Loucy (cell line): ENCODE measurements around the gene C10orf62.

Experiments
- H2AFZ ChIP-seq: fragments of 200-600 bp; sonication (generic); 2 replicates; pipeline ENCODE4 v1.6.0; 2016; ENCODE audit warnings: antibody characterized with exemption, mild to moderate bottlenecking, low read length, moderate library complexity
- H3F3A ChIP-seq: fragments of 200-600 bp; 2 replicates; pipeline ENCODE4 v1.6.0; 2016; ENCODE audit warnings: antibody characterized with exemption, low read depth, mild to moderate bottlenecking
- H3K27me3 ChIP-seq: fragments of 200-600 bp; sonication (generic); 2 replicates; pipeline ENCODE4 v1.6.1; 2014; ENCODE audit warnings: low read length, mild to moderate bottlenecking; ENCODE audit not compliant: insufficient read depth, poor library complexity, severe bottlenecking
- H3K36me3 ChIP-seq: fragments of 200-600 bp; sonication (generic); 2 replicates; pipeline ENCODE4 v1.6.1; 2016; ENCODE audit warnings: low read length; ENCODE audit not compliant: insufficient read depth
- H3K4me1 ChIP-seq: fragments of 200-600 bp; sonication (generic); 2 replicates; pipeline ENCODE4 v1.5.1; 2014; ENCODE audit warnings: low read length, mild to moderate bottlenecking; ENCODE audit not compliant: insufficient read depth, poor library complexity, severe bottlenecking
- H3K4me2 ChIP-seq: fragments of 200-600 bp; sonication (generic); 2 replicates; pipeline ENCODE4 v1.6.0; 2014; ENCODE audit warnings: antibody characterized with exemption, low read length, low read depth, mild to moderate bottlenecking; ENCODE audit not compliant: poor library complexity, severe bottlenecking
- H3K4me3 ChIP-seq: fragments of 200-600 bp; sonication (generic); 2 replicates; pipeline ENCODE4 v1.5.1; 2014; ENCODE audit warnings: low read length, mild to moderate bottlenecking, mixed read lengths; ENCODE audit not compliant: poor library complexity, severe bottlenecking
- H3K79me2 ChIP-seq: fragments of 200-600 bp; sonication (generic); 2 replicates; pipeline ENCODE4 v1.6.1; 2014; ENCODE audit warnings: low read length; ENCODE audit not compliant: insufficient read depth
- H3K9ac ChIP-seq: fragments of 200-600 bp; sonication (generic); 2 replicates; pipeline ENCODE4 v1.6.0; 2014; ENCODE audit warnings: mild to moderate bottlenecking, low read depth, low read length, moderate library complexity; ENCODE audit not compliant: poor library complexity, severe bottlenecking
- H3K9me2 ChIP-seq: fragments of 200-600 bp; sonication (generic); replicated peaks from 2 replicates; pipeline ENCODE4 v1.6.1; 2016; ENCODE audit warnings: low read depth, low read length, mixed read lengths
- H3K9me3 ChIP-seq: fragments of 200-600 bp; sonication (generic); 2 replicates; pipeline ENCODE4 v1.6.1; 2014; ENCODE audit warnings: mild to moderate bottlenecking, antibody characterized with exemption, low read length, low read depth; ENCODE audit not compliant: insufficient read depth
- H4K20me1 ChIP-seq: fragments of 200-600 bp; sonication (generic); 2 replicates; pipeline ENCODE4 v1.6.0; 2014; ENCODE audit warnings: antibody characterized with exemption, low read length, mild to moderate bottlenecking; ENCODE audit not compliant: insufficient read depth, poor library complexity, severe bottlenecking
- EZH2phosphoT487 ChIP-seq: fragments of 200-600 bp; IDR thresholded peaks from 2 replicates; pipeline ENCODE4 v1.6.1; 2018; ENCODE audit warnings: antibody characterized with exemption, mild to moderate bottlenecking, moderate library complexity, borderline replicate concordance
- TF ChIP-seq, protein P1 (sequence below): fragments of 200-600 bp; sonication (generic); conservative IDR thresholded peaks from 2 replicates; pipeline ENCODE4 v1.5.1; 2014; ENCODE audit warnings: mild to moderate bottlenecking, antibody characterized with exemption, low read length

Gene C10orf62

DNA sequence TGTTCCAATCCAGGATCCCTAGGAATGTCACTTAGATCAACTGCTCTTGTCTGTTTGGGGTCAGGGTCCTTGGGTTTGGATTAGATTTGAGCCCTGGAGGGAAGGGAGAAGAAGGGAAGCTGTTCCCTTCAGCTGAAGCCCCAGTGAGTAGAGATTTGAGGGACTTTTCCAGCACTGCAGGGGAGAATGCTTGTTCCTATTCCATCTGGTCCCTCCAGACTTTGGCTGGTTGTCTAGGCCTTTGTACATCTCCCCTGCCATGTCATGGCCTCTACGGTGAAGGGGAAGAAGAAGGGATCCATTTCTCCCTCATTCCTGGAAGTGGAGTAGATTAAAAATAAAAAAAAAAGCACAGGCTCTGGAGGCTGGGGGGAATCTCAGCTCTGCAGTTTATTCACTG, 11.1 kb downstream of the C10orf62 start:
- Histone ChIP-seq H3K4me3 (no peak overlapping the region), H3F3A (no peaks in the 10 kb centered on the region), H3K9ac (no peak overlapping the region), H3K4me1 (no peaks in the 10 kb centered on the region), H3K4me2 (no peak overlapping the region), H2AFZ (no peak overlapping the region), H3K27me3 (no peaks in the 10 kb centered on the region), H3K9me3 (no peaks in the 10 kb centered on the region), H4K20me1 (no peaks in the 10 kb centered on the region), H3K79me2 (no peaks in the 10 kb centered on the region), H3K36me3 (no peaks in the 10 kb centered on the region), H3K9me2 (no peaks in the 10 kb centered on the region)
- TF ChIP-seq, protein P1, sequence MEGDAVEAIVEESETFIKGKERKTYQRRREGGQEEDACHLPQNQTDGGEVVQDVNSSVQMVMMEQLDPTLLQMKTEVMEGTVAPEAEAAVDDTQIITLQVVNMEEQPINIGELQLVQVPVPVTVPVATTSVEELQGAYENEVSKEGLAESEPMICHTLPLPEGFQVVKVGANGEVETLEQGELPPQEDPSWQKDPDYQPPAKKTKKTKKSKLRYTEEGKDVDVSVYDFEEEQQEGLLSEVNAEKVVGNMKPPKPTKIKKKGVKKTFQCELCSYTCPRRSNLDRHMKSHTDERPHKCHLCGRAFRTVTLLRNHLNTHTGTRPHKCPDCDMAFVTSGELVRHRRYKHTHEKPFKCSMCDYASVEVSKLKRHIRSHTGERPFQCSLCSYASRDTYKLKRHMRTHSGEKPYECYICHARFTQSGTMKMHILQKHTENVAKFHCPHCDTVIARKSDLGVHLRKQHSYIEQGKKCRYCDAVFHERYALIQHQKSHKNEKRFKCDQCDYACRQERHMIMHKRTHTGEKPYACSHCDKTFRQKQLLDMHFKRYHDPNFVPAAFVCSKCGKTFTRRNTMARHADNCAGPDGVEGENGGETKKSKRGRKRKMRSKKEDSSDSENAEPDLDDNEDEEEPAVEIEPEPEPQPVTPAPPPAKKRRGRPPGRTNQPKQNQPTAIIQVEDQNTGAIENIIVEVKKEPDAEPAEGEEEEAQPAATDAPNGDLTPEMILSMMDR, result no peak
- TF ChIP-seq EZH2phosphoT487, result no peak

DNA sequence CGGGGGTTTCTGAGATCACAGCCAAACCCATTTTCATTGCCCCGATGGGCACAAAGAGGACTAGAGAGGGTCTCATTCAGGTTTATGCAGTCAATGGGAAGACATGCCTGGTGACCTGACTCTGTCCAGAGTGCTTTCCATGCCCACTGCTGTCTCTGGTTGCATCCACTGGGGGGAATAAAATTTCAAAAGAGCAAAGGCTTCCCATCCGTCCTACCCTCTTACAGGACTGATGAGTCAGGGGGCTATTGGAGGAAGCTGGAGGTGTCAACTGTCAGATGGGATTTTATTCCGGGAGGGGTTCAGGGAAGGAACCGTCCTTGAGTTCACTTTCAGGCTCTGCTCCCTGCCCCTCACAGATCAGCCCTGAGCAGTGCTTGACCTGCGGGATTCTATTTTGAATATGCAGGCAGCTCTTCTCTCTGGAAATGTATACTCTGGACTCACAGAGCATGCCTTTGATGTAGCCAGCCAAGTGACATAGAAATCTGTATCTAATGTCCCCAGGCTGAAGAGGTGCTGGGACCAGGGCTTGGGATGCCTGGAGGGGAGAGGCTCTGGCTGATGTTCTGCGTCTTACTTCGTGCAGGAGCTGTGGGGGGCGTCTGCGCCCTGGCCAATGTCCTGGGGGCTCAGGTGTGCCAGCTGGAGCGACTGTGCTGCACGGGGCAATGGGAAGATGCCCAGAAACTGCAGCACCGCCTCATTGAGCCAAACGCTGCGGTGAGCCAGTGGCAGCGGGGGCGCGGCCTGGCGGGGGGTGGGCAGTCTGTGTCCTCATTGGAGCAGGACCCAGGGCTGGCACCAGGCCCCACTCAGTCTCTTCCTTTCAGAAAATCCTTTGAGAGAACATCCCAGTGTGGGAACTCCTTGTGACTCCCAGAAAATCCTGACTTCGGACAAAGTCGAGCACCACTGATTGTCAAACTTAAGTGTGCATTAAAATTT, 12.0 kb downstream of the C10orf62 start:
- TF ChIP-seq EZH2phosphoT487, result no peak
- TF ChIP-seq, protein P1, result no peak
- Histone ChIP-seq H3K4me2 (no peak overlapping the region), H4K20me1 (no peaks in the 10 kb centered on the region), H3K4me1 (no peaks in the 10 kb centered on the region), H3K36me3 (no peaks in the 10 kb centered on the region), H3K79me2 (no peaks in the 10 kb centered on the region), H3K27me3 (no peaks in the 10 kb centered on the region), H3K9me3 (no peaks in the 10 kb centered on the region), H3F3A (no peaks in the 10 kb centered on the region), H2AFZ (no peak overlapping the region), H3K9ac (no peak overlapping the region), H3K9me2 (no peaks in the 10 kb centered on the region), H3K4me3 (no peak overlapping the region)

DNA sequence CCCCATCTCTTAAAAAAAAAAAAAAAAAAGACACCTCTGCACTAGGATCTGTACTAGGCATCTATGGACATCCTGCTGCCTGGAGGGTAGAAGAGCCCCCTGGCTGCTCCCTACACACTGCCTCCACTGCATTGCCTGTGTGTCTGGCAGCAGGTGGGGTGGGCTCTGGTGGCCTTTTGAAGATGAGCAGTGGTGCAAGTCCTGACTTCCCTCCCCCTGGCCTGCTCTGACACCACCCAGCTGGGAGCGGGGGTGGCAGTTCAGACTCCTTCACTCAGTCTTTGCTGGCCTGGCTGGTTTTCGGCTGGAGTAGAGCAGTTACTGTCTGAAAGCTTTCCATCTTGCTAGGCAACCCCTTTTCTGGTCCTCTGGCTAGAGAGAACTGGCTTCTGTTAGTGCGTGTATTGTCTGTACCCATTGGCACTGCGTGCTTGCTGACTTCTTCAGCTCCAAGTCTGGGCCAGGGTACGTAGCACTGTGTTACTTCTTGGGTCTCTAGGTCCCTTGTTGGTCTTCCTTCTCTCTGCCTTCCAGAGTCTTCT, 17.6 kb downstream of the C10orf62 start:
- TF ChIP-seq EZH2phosphoT487, result no peak
- TF ChIP-seq, protein P1, result no peak
- Histone ChIP-seq H3K27me3 (no peaks in the 10 kb centered on the region), H3K4me3 (no peak overlapping the region), H3K9me2 (no peaks in the 10 kb centered on the region), H3K79me2 (no peaks in the 10 kb centered on the region), H3K36me3 (no peaks in the 10 kb centered on the region), H2AFZ (no peak overlapping the region), H3K9ac (no peak overlapping the region), H3K4me1 (no peaks in the 10 kb centered on the region), H4K20me1 (no peaks in the 10 kb centered on the region), H3K9me3 (no peaks in the 10 kb centered on the region), H3F3A (no peaks in the 10 kb centered on the region), H3K4me2 (no peak overlapping the region)
